Neural cell (in vitro differentiated cells): Measurements from ENCODE around the gene BIK.

ENCODE experiments used
- CTCF ChIP-seq: fragments of 450-650 bp; IDR thresholded peaks from 2 replicates; pipeline ENCODE4 v1.5.1; 2014; ENCODE audit warnings: antibody characterized with exemption, mild to moderate bottlenecking, moderate library complexity; ENCODE audit not compliant: poor library complexity, severe bottlenecking
- EP300 ChIP-seq: fragments of 450-650 bp; conservative IDR thresholded peaks from 2 replicates; pipeline ENCODE4 v1.6.1; 2014; ENCODE audit warnings: antibody characterized with exemption, mild to moderate bottlenecking, moderate library complexity; ENCODE audit not compliant: poor library complexity, severe bottlenecking
- EZH2 ChIP-seq: fragments of 200-600, 300-800 bp; shearing (Covaris generic), sonication (generic); IDR thresholded peaks from 2 replicates; pipeline ENCODE4 v1.6.1; 2014; ENCODE audit warnings: antibody characterized with exemption, low read length, borderline replicate concordance, mild to moderate bottlenecking; ENCODE audit not compliant: insufficient read depth, poor library complexity, severe bottlenecking
- POLR2AphosphoS5 ChIP-seq: IDR thresholded peaks from 2 replicates; pipeline ENCODE4 v1.6.1; 2012
- RAD21 ChIP-seq: fragments of 450-650 bp; conservative IDR thresholded peaks from 2 replicates; pipeline ENCODE4 v1.6.1; 2014; ENCODE audit warnings: antibody characterized with exemption, mild to moderate bottlenecking, moderate library complexity
- REST ChIP-seq: IDR thresholded peaks from 2 replicates; pipeline ENCODE4 v1.6.1; 2012; ENCODE audit warnings: borderline replicate concordance
- SMC3 ChIP-seq: fragments of 450-650 bp; conservative IDR thresholded peaks from 2 replicates; pipeline ENCODE4 v1.6.1; 2014; ENCODE audit warnings: antibody characterized with exemption, mild to moderate bottlenecking, moderate library complexity; ENCODE audit not compliant: poor library complexity
- TAF1 ChIP-seq: IDR thresholded peaks from 2 replicates; pipeline ENCODE4 v1.6.1; 2012; ENCODE audit warnings: low read depth

- TF ChIP-seq RAD21 = no peak
- no peak for TF ChIP-seq CTCF
- TF ChIP-seq EZH2 = no peak
- TF ChIP-seq EP300 = no peak
- no peak for TF ChIP-seq TAF1
- no peak for TF ChIP-seq REST
- no peak for TF ChIP-seq SMC3
- no peak for TF ChIP-seq POLR2AphosphoS5
These were observed 60.5 kb downstream of the BIK start for GRCh38 chr22:43171019-43171491.
